Heart left ventricle (tissue), 16 donors: ENCODE measurements around the gene CACNB1. TPM values are rescaled to one million over a fixed set of nuclear protein-coding genes. Genes with fewer than 3 reads are reported as not detected.

ENCODE experiments used
- ATAC-seq, 4 donors: fragments of 200-7000 bp; cut with Tn5 transposase; one replicate each; pipeline ENCODE4 v1.9.1; 2020 to 2022; ENCODE audit warnings: moderate library complexity in 4 of 4, mild to moderate bottlenecking in 3 of 4, moderate number of reproducible peaks in 1 of 4
- DNase-seq, 5 donors: peaks; one replicate each; pipeline ENCODE4 v3.0.0-alpha.2; 2020
- H3K27ac ChIP-seq, 12 donors: fragments of 200-600 bp; sonication (generic) in 4 of 12; one replicate each; pipeline versions ENCODE4 v1.5.0 to v1.8.0; 2016 to 2022; ENCODE audit warnings: mild to moderate bottlenecking in 2 of 12
- H3K27me3 ChIP-seq, 9 donors: fragments of 200-600 bp; sonication (generic) in 2 of 9; one replicate each; pipeline versions ENCODE4 v1.5.1 to v1.8.0; 2016 to 2022; ENCODE audit warnings: mild to moderate bottlenecking in 3 of 9
- H3K36me3 ChIP-seq, 9 donors: fragments of 200-600 bp; sonication (generic) in 2 of 9; one replicate each; pipeline versions ENCODE4 v1.5.0 to v1.8.0; 2018 to 2022; ENCODE audit warnings: mild to moderate bottlenecking in 2 of 9
- H3K4me1 ChIP-seq, 12 donors: fragments of 200-600 bp; sonication (generic) in 4 of 12; one replicate each; pipeline versions ENCODE4 v1.5.0 to v1.8.0; 2016 to 2022; ENCODE audit warnings: mild to moderate bottlenecking in 3 of 12
- H3K4me3 ChIP-seq, 12 donors: fragments of 200-600 bp; sonication (generic) in 4 of 12; one replicate each; pipeline versions ENCODE4 v1.5.0 to v1.8.0; 2017 to 2022; ENCODE audit warnings: mild to moderate bottlenecking in 9 of 12, moderate library complexity in 4 of 12
- H3K9me3 ChIP-seq, 12 donors: fragments of 200-600 bp; sonication (generic) in 4 of 12; one replicate each; pipeline versions ENCODE4 v1.5.0 to v1.8.0; 2016 to 2022; ENCODE audit warnings: mild to moderate bottlenecking in 1 of 12
- POLR2A ChIP-seq, 2 donors: fragments of 450-650 bp; IDR thresholded peaks; one replicate each; pipeline ENCODE4 v1.6.1; 2017; ENCODE audit warnings: antibody characterized with exemption in 2 of 2, mild to moderate bottlenecking in 2 of 2, moderate library complexity in 2 of 2
- WGBS, 4 donors: extraction: QIAGEN DNeasy Blood & Tissue Kit in 2 of 4; methylation state at CpG; one replicate each; pipeline versions ENCODE4 v1.1.5 to v1.1.7; 2013 to 2018; 5-methylcytosine and 5-hydroxymethylcytosine counted together
- intact Hi-C, 10 donors: fragments of 100-400 bp; cut with DNase I; formaldehyde crosslinking; loops; one replicate each; pipeline versions ENCODE4 v1.11.1 to v1.14.2; 2022
- polyA plus RNA-seq, 2 donors: library from polyadenylated mRNA; stranded (reverse); fragments of 200-250 nt; gene quantifications; one replicate each; pipeline ENCODE4 v1.2.3, GENCODE V29; 2013
- total RNA-seq, 9 donors: library from RNA; depleted of rRNA in 2 of 9; stranded (reverse); fragments of >200 nt in 2 of 9; fragmentation: NEBNext Ultra II Directional in 3 of 9; extraction: Animal tissue kit (Norgen Biotek cat#: 25700) in 3 of 9; gene quantifications; one replicate each; pipeline versions ENCODE4 v1.1.0 to v1.2.4, GENCODE V29; 2016 to 2023
- TF ChIP-seq, protein P1 (sequence below), 12 donors: fragments of 200-600 bp; sonication (generic) in 4 of 12; IDR thresholded peaks; one replicate each; pipeline versions ENCODE4 v1.5.0 to v1.8.0; 2018 to 2022; ENCODE audit warnings: antibody characterized with exemption in 12 of 12, mild to moderate bottlenecking in 5 of 12
- donor health status: ischemic (EF 13 %, LVEDD 7.1; RV severe dilation, severe dysfunction).
- donor health status: healthy with polysubstance abuse.
- donor health status: DM: no; HTN: yes; CAD: no.
- donor health status: DM: no; HTN: no; CAD: no.
- donor health status: ischemic (EF 25% LVEDD 6.9; RV normal size, moderate dysfunction).
- donor health status: ischemic (EF 25% LVEDD 5.7; RV mildly dilated, moderate dysfunction).
- donor health status: healthy.
- donor health status: DM: yes; HTN: yes; CAD: no.
- donor health status: ischemic (EF 35%, LVEDD 5.7; RV mildly dilated, moderate dysfunction).
- donor health status: nonischemic (EF 11% LVEDD 7.7; RV severe dilation, severe dysfunction).
- donor health status: DM: yes; HTN: yes; CAD: no.
- donor health status: PGD.
- donor health status: ischemic (EF 29% LVEDD 5.4; RV normal size, mild dysfunction).
- donor health status: nonischemic (EF 23%, LVEDD 6.1; RV moderate dilation, normal function).

CACNB1 gene
- total and polyA plus RNA-seq, 11 donors: 4.3 to 14.3 (median 7.1) TPM

DNA sequence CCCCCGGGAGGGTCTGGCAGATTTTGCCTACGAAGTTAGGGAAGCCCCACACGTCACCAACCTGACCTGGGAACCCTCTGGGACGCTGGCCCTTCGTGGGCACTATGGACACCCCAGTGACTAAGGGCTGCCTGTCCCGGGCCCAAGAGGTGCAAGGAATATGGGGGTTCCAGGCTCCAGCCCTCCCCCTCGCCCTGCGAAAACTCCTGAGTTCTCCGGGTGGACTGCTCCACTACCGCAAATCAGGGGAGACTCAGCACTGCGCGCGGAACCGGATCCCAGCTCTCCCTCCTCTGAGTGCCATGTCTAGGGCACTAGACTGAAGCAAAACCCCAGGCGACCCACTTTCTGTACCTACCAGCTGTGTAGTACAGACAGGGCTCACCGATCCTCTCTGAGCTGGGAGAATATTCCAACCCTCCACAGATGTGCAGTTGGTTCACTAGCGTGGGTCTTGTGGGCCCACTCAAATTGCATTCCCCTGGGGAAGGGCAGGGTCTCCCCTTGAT is 31.6 kb downstream of the CACNB1 start, which contains the start of gene ARL5C:
TSS of gene ARL5C (minus strand) at position 321 of the 509 bp plus-strand sequence. CDS start 401 bp downstream, outside the sequence.
- H3K4me3 ChIP-seq: peak within 1 kb of the TSS; percentile 40 to 68 (median 58)
- no peaks in the 10 kb centered on the region for H3K36me3 ChIP-seq
- H3K9me3 ChIP-seq: peaks cover 0 to 5% (median 0%) of the 10 kb centered on the region in 12 donors
- peak within 1 kb of the TSS in 8 of 12 donors; percentile 22 to 65 (median 48) for H3K27ac ChIP-seq
- TF ChIP-seq, protein P1, sequence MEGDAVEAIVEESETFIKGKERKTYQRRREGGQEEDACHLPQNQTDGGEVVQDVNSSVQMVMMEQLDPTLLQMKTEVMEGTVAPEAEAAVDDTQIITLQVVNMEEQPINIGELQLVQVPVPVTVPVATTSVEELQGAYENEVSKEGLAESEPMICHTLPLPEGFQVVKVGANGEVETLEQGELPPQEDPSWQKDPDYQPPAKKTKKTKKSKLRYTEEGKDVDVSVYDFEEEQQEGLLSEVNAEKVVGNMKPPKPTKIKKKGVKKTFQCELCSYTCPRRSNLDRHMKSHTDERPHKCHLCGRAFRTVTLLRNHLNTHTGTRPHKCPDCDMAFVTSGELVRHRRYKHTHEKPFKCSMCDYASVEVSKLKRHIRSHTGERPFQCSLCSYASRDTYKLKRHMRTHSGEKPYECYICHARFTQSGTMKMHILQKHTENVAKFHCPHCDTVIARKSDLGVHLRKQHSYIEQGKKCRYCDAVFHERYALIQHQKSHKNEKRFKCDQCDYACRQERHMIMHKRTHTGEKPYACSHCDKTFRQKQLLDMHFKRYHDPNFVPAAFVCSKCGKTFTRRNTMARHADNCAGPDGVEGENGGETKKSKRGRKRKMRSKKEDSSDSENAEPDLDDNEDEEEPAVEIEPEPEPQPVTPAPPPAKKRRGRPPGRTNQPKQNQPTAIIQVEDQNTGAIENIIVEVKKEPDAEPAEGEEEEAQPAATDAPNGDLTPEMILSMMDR (IDR thresholded peaks at IDR 0.05): no peak
- TF ChIP-seq POLR2A (IDR thresholded peaks at IDR 0.05): no peak
- intact Hi-C loops: loop anchor here in 2 of 10 donors (10.0 kb wide), 2 partner anchors 69 to 301 kb away; no protein-coding TSS in a partner anchor
- 58 to 87% (median 68%) methylated on average over 10 to 17 of the region's 17 CpGs for WGBS, 4 donors
- peaks cover 0 to 46% (median 26%) of the 10 kb centered on the region in 12 donors for H3K4me1 ChIP-seq
- ATAC-seq (no peak), DNase-seq (no peak)
- no peaks in the 10 kb centered on the region for H3K27me3 ChIP-seq

DNA sequence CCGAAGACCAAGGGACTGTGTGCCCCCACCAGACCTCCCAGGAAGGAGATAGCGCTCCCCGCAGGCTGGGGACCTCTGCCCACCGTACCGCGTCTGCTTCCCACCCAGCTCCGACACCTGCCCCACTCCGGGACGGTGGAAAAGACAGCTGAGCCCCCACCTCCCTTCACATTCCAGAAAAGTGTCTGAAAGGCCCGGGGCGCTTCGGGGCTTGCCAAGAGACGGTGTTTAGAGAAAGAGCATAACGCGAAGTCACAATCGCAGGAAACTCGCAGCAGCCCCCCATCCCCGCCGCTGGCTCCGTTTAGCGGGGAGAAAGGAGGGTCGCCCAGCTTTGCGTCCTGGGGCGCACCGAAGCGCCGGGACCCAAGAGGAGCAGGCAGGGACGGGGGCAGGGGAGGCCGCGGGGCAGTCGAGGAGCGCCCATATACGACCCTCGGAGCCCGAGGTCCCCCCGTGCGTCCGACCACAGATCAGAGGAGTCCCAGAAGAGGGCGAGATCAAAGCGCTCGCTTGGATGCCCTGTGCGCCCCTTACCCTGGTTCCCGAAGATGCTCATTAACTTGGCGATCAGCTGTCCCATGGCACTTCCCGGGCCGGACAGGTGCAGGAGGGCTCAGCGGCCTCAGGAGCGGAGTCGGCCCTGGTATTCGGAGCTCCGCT is 32.2 kb downstream of the CACNB1 start:
- DNase-seq: peak in 1 of 5 donors; percentile 65

DNA sequence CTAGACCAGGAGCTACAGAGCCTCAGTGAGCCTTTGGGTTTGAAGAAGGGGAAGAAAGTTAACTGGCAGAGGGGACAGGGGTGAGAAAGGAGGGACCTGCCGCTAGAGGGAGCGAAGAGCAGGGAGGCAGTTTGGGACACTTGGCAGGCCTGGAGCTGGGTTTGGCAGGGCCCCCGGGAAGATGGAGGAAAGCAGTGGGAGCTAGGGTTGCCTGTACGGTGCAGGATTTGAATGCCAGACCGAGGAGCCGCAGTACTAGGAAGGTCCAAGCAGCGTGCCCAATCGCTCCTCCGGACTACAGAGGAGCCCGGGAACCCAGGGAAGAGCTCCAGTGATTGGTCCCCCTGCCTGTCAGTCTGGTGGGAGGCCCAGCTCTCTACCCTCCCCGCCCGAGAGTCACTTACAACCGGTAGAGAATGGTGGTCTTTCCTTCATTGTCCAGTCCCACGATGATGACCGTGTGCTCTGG is 32.8 kb downstream of the CACNB1 start:
- DNase-seq (peak; percentile 90 to 94 (median 93)), ATAC-seq (peak; percentile 83 to 95 (median 92))
- WGBS, 4 donors: 0% methylated on average over 15 of the region's 15 CpGs
- TF ChIP-seq, protein P1 (IDR thresholded peaks at IDR 0.05): peak; percentile 70 to 87 (median 80)
- TF ChIP-seq POLR2A (IDR thresholded peaks at IDR 0.05): peak in 1 of 2 donors; percentile 35
- peak overlapping the region in 6 of 12 donors; percentile 19 to 65 (median 44) for H3K27ac ChIP-seq
- H3K36me3 ChIP-seq: no peaks in the 10 kb centered on the region
- H3K4me3 ChIP-seq: peak overlapping the region; percentile 40 to 68 (median 58)
- H3K27me3 ChIP-seq: no peaks in the 10 kb centered on the region
- H3K4me1 ChIP-seq: peaks cover 0 to 51% (median 26%) of the 10 kb centered on the region in 12 donors
- intact Hi-C loops: loop anchor here in 2 of 10 donors (10.0 kb wide), 2 partner anchors 70 to 300 kb away; no protein-coding TSS in a partner anchor
- H3K9me3 ChIP-seq: peaks cover 0 to 5% (median 0%) of the 10 kb centered on the region in 12 donors

More for the DNA sequence above, 32.2 kb downstream of the CACNB1 start:
- no peaks in the 10 kb centered on the region for H3K36me3 ChIP-seq
- peaks cover 0 to 51% (median 26%) of the 10 kb centered on the region in 12 donors for H3K4me1 ChIP-seq
- peak overlapping the region in 6 of 12 donors; percentile 19 to 65 (median 44) for H3K27ac ChIP-seq
- H3K27me3 ChIP-seq: no peaks in the 10 kb centered on the region
- intact Hi-C loops: loop anchor here in 2 of 10 donors (10.0 kb wide), 2 partner anchors 69 to 301 kb away; no protein-coding TSS in a partner anchor
- TF ChIP-seq POLR2A (IDR thresholded peaks at IDR 0.05): no peak
- TF ChIP-seq, protein P1 (IDR thresholded peaks at IDR 0.05): no peak
- 8 to 24% (median 20%) methylated on average over 33 to 51 of the region's 51 CpGs for WGBS, 4 donors
- H3K9me3 ChIP-seq: peaks cover 0 to 5% (median 0%) of the 10 kb centered on the region in 12 donors
- peak in 2 of 4 donors; percentile 5 to 25 for ATAC-seq
- H3K4me3 ChIP-seq: peak overlapping the region; percentile 40 to 68 (median 58)

DNA sequence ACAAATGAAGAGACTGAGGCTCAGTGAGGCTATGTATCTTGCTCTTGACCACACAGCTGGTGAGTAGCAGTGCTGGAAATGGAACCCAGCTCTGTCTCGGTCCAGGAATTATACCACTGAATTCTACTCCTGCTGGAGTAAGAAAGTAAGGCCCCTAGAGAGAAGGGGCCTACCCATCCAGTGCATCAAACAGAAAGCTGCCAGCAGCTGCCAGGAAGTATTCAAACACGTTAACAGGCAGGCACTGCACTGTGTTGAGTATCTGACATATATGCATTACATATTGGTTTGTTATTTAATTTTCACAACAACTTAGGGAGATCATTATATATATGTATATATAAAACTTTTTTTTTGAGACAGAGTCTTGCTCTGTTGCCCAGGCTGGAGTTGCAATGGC is 35.5 kb downstream of the CACNB1 start:
- Histone ChIP-seq H3K36me3 (no peaks in the 10 kb centered on the region), H3K9me3 (no peaks in the 10 kb centered on the region), H3K4me1 (peaks cover 0 to 36% (median 21%) of the 10 kb centered on the region in 12 donors), H3K4me3 (no peak overlapping the region), H3K27me3 (no peaks in the 10 kb centered on the region), H3K27ac (no peak overlapping the region)
- 76 to 88% (median 79%) methylated on average over 2 of the region's 2 CpGs for WGBS, 4 donors
- DNase-seq (no peak), ATAC-seq (no peak)
- intact Hi-C loops: loop anchor here in 2 of 10 donors (10.0 kb wide), 2 partner anchors 73 to 297 kb away; no protein-coding TSS in a partner anchor
- TF ChIP-seq POLR2A (IDR thresholded peaks at IDR 0.05): no peak
- TF ChIP-seq, protein P1 (IDR thresholded peaks at IDR 0.05): no peak
